WERI-Rb-1 (cell line): ENCODE measurements around the gene PDE9A.

Source experiments
- DNase-seq: peaks from one replicate; pipeline ENCODE4 v3.0.0-alpha.2; 2020
- H3K27ac ChIP-seq: fragments of 250-450 bp; sonication (Bioruptor Pico); 2 replicates; pipeline ENCODE4 v1.5.1; 2020; ENCODE audit warnings: mild to moderate bottlenecking, moderate library complexity
- H3K27me3 ChIP-seq: fragments of 250-450 bp; sonication (Bioruptor Pico); 2 replicates; pipeline ENCODE4 v1.5.1; 2021; ENCODE audit warnings: mild to moderate bottlenecking, low read depth, moderate library complexity; ENCODE audit not compliant: insufficient read depth, severe bottlenecking
- H3K36me3 ChIP-seq: fragments of 250-450 bp; sonication (Bioruptor Pico); 2 replicates; pipeline ENCODE4 v1.5.1; 2020; ENCODE audit warnings: mild to moderate bottlenecking, moderate library complexity
- H3K4me3 ChIP-seq: 2 replicates; pipeline ENCODE4 v1.5.1; 2011; ENCODE audit warnings: low read depth, mild to moderate bottlenecking, control low read depth, low read length
- H3K9me3 ChIP-seq: fragments of 250-450 bp; sonication (Bioruptor Pico); 2 replicates; pipeline ENCODE4 v1.5.1; 2021; ENCODE audit warnings: mild to moderate bottlenecking, moderate library complexity; ENCODE audit not compliant: severe bottlenecking
- CTCF ChIP-seq: IDR thresholded peaks from 2 replicates; pipeline ENCODE4 v1.5.1; 2011; ENCODE audit warnings: low read depth, mild to moderate bottlenecking, control low read depth, inconsistent platforms, low read length

The PDE9A gene

GRCh38 chr21:42770717-42771502 lies 117.5 kb downstream of the PDE9A start:
- TF ChIP-seq CTCF, result no peak
- Histone ChIP-seq H3K27me3 (no peaks in the 10 kb centered on the region), H3K27ac (peak overlapping the region; percentile 4; the same call in 1 of the 2 replicates), H3K9me3 (peaks cover 7% of the 10 kb centered on the region), H3K4me3 (no peak overlapping the region), H3K36me3 (peaks cover 98% of the 10 kb centered on the region)
- no peak for DNase-seq

- no peaks in the 10 kb centered on the region for H3K27me3 ChIP-seq
- peak overlapping the region; percentile 62 for H3K27ac ChIP-seq
- H3K4me3 ChIP-seq, result no peak overlapping the region
- peaks cover 98% of the 10 kb centered on the region for H3K36me3 ChIP-seq
- no peak for DNase-seq
- H3K9me3 ChIP-seq, result peaks cover 7% of the 10 kb centered on the region
- TF ChIP-seq CTCF, result no peak
Observed at GRCh38 chr21:42771503-42771805, 118.0 kb downstream of the PDE9A start.

GRCh38 chr21:42775123-42775522 lies 121.7 kb downstream of the PDE9A start:
- no peak for TF ChIP-seq CTCF
- H3K27me3 ChIP-seq, result no peaks in the 10 kb centered on the region
- no peak overlapping the region for H3K27ac ChIP-seq
- H3K9me3 ChIP-seq, result peaks cover 7% of the 10 kb centered on the region
- H3K36me3 ChIP-seq, result peaks cover 80% of the 10 kb centered on the region
- no peak overlapping the region for H3K4me3 ChIP-seq
- DNase-seq, result no peak

- no peak overlapping the region for H3K4me3 ChIP-seq
- peaks cover 72% of the 10 kb centered on the region for H3K36me3 ChIP-seq
- DNase-seq, result no peak
- H3K27me3 ChIP-seq, result no peaks in the 10 kb centered on the region
- no peak for TF ChIP-seq CTCF
- H3K27ac ChIP-seq, result no peak overlapping the region
- peaks cover 7% of the 10 kb centered on the region for H3K9me3 ChIP-seq
Observed at GRCh38 chr21:42775891-42776290, 122.5 kb downstream of the PDE9A start.

- no peak for TF ChIP-seq CTCF
- no peak for DNase-seq
- no peaks in the 10 kb centered on the region for H3K27me3 ChIP-seq
- H3K36me3 ChIP-seq, result peaks cover 59% of the 10 kb centered on the region
- peaks cover 7% of the 10 kb centered on the region for H3K9me3 ChIP-seq
- no peak overlapping the region for H3K27ac ChIP-seq
- H3K4me3 ChIP-seq, result no peak overlapping the region
Observed at GRCh38 chr21:42777064-42777756, 123.8 kb downstream of the PDE9A start.
